ENCODE measurements around the gene TTC14.

Gene TTC14

DNA sequence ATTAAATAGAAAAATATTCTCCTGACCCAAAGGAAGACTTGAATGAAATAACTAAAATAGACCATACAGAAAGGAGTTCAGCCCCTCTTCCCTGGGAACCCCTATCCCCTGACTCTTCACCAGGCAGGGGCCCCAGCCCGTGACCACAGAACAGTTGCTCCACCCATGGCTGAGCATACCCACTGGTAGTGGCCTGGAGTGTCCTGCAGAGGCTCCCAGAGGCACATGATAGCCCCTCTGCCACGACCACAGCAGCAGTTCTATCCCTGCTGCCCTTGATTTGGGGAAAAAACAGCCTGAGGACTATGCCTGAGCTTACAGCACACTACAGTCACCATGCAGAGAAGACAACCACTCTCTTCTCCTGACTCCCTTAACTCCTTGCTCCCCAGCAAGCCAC is 31.8 kb downstream of the TTC14 start:
- no peak for DNase-seq (ENCODE audit: low spot score)

DNA sequence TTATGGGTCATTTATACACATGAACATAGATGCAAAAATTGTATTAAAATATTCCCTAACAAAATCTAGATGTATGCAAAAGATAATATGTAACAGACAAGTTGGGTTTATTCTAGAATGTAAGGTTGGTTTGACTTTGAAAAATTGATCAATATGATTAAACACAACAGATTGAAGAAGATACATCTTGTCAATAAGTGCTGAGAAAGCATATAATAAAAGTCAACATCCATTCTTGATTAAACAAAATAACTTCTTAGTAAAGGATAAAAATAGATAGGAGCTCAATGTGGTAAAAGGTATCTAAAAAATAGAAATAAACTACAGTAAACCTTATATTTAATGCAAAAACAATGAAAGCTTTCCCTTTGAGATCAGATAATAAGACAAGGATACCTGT is 39.0 kb downstream of the TTC14 start:
- DNase-seq (ENCODE audit: low spot score): no peak

DNA sequence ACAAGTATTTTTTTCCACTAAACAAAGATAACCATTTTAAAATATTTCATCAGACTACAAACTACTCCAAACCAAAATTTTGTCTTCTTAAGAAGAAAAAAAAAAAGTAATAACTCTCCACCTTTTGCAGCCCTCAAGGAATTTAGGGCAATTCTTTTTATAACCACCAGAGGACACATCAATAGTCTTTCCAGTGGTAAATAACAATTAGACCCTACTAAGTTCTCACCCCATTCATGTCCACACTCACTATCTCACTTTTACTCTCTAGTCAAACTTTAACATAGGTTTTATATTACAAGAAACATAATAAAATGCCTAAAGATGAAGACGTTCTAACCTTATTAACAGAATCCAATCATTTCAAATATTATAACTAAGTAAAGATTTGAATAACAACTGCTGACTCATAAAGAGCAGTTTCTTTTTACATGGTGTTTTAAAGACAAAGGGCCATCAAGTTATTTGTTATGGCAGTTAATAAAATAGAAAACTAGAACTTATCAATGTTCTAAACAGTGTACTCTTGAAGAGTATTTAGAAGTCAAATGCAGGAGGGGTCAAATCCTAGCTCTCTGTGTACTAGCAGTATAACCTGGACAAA is 44.3 kb downstream of the TTC14 start:
- DNase-seq (ENCODE audit: low spot score): no peak

DNA sequence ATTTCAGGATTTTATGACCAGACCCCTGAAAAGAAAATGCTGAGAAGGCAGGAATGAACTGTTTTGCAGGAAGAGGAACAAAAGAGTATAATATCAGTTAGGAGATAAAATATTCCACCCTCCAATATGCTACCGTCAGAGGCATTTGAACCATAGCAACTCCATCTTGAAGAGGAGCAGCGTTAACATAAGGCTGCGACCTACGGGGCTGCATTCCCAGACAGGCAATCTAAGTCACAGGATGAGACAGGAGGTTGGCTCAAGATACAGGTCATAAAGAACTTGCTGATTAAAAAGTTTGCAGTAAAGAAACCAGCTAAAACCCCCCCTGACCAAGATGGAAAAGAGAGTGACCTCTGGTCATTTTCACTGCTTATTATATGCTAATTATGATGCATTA is 54.4 kb downstream of the TTC14 start:
- no peak for DNase-seq (ENCODE audit: low spot score)

DNA sequence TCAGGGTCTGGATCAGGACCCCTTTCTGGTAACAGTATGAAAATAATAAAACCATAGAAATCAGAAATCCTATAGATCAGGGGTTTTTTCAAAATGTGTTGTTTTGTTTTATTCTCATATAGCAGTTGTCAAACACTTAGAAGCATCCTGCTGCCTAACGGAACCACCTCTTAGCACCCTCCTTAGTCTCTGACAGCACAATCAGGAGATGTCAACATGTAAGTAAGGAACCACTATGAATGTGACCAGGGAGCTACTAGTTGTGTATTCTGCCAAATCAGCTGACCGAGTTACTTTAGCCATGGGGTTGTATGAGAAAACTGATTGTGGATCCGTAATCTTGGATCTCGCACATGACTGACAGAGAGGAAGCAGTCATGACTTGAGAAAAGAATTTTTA is 55.1 kb downstream of the TTC14 start:
- DNase-seq (ENCODE audit: low spot score): no peak

Data from putamen (tissue), 1 donor.